HG03342 (cell line): ENCODE data around the gene MOB1A.
"Not testable (repeated sequence)": the region's sequence is repeated elsewhere in the genome, so short reads cannot be mapped to it uniquely, and the experiment has no call there.

Experiments
- ATAC-seq: cut with Tn5 transposase; IDR thresholded peaks from one replicate; pipeline ENCODE4 v1.9.1; 2021; ENCODE audit warnings: mild to moderate bottlenecking, moderate library complexity; ENCODE audit not compliant: unreplicated experiment

Gene MOB1A

DNA sequence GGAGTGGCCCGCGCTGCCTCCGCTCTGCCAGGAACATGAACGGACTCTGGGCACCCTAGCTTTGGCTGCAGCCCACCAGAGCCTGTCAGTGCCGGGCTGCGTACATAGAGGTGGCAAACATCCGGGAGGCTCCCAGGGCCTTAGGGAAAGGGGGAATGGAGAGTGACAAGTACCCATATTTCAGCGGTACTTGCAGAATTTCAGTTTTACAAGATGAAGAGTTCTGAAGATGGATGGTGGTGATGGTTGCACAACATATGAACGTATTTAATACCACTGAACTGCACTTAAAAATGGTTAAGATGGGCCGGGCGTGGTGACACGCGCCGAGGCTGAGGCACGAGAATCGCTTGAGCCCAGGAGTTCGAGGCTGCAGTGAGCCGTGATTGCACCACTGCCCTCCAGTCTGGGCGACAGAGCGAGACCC is 20.6 kb upstream of the MOB1A start:
- ATAC-seq, result no peak

- peak; percentile 82 for ATAC-seq
Measured at GRCh38 chr2:74198461-74199274, 20.0 kb upstream of the MOB1A start, which contains the start of gene MTHFD2. MTHFD2 (plus strand) TSS chr2:74198615; CDS start chr2:74198642, 27 bp downstream.

- ATAC-seq, result no peak
Measured at GRCh38 chr2:74198023-74198460, 19.4 kb upstream of the MOB1A start.

DNA sequence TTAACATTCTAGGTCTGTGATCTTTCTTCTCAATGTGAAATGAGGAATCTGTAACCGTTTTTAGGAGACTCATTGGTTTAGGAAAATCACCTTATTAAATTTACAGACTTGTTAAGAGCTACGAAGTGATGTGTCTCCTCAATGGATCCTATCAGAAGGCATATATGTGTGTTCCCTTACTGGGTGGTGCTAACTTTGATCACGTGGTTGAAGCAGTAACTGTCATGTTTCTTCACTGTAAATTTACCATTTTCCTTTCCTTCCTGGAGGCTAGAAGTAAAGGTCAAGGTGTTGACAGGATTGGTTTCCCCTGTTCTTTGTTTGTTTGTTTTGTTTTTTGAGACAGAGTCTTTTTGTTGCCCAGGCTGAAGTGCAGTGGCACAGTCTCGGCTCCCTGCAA is 18.4 kb upstream of the MOB1A start:
- ATAC-seq, result no peak

DNA sequence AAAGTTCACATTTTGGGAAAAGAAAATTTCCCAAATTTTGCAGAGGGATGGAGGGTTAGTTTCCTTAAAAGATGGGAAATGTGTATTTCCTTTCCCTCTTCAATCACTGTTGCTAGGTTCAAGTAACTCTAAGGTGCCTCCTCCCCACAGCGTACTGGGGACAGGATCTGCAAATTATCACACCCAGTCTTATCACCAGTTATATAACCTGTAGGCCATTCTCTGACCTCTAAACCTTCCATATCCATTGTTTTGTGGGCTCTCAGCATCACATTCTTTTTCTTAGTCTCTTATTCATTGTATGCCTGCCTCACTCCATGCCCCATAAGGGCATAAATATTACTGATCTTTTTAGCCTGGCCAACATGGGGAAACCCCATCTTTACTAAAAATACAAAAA is 16.1 kb upstream of the MOB1A start:
- no peak for ATAC-seq

DNA sequence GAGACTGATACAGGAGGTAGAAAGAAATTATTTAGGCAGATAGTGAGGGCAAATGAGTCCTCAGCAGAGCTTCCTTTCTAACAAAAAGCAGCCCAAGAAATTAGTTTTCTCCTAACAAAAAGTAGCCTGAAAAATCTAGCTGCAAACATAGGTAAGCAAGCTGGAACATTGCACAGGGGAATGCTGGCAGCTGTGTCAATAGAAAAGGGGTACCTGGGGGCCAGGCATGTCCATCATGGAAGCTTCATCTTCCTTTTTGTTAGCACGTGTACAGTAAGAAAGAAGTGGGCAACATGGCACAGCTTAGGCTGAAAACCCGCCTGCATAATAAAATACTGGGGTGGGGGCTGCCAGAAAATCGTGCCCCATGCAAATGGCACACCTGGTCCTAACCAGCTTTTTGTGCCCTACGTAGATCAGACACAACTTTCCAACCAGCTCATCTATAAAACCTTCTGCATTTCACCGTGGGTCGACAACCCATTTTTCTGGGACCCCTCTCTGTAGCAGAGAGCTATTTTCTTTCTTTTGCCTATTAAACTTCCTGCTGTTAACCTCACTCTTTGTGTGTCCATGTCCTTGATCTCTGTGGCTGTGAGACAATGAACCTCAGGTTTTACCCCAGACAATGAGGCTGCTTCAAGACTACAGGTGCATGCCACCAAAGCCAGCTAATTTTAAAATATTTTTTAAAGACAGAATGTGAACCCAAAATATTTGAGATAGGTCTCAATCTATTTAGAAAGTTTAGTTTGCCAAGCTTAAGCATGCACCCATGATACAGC is 13.1 kb upstream of the MOB1A start:
- no peak for ATAC-seq

DNA sequence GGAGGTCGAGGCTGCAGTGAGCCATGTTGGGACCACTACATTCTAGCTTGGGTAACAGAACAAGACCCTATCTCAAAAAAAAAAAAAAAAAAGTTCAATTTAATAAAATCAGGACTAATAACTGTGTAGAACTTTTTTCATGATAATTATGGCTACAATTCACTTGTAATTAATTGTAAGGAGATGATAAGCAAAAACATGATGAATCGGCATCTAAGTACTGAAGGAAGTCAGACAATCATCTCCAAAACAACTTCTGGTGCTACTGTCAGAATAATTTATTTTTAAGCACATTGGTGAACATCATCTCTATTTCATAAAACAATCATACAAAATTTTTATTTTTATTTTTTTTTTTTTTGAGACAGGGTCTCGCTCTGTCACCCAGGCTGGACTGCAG is 10.0 kb upstream of the MOB1A start:
- ATAC-seq, result no peak

- ATAC-seq, result no peak
Measured at GRCh38 chr2:74188018-74188601, 9.4 kb upstream of the MOB1A start.

- ATAC-seq, result not testable (repeated sequence)
Measured at GRCh38 chr2:74186706-74187105, 8.0 kb upstream of the MOB1A start.

DNA sequence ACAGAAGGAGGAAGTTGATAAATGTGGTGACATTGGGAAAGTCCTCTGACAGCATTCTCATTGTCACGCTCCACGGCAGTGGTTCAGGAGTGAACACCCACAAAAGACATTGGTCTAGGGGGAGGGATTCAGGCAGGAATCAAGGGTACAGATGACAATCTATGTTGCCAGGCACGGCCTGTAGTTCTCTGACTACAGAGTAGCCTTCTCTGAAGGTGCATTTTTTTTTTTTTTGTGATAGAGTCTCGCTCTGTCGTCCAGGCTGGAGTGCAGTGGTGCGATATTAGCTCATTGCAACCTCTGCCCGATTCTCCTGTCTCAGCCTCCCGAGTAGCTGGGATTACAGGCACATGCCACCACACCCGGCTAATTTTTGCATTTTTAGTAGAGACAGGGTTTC is 7.4 kb upstream of the MOB1A start:
- peak; percentile 64 for ATAC-seq

DNA sequence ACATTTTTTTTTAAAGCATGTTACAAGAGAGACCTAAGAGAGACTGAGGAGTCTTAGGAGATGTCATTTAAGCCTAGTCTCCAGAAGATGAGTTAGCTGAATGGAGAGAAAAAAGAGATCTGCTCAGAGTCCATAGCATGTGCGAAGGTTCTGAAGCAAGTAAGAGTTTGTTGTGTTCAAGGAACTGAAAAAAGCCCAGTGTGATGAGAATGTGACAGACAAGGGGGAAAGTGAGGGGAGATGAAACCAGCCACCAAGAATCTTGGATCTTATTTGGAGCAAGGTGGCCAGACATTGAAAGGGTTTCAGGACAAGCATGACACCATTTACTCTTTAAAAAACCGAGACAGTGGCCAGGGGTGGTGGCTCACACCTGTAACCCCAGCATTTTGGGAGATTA is 5.2 kb upstream of the MOB1A start:
- no peak for ATAC-seq

DNA sequence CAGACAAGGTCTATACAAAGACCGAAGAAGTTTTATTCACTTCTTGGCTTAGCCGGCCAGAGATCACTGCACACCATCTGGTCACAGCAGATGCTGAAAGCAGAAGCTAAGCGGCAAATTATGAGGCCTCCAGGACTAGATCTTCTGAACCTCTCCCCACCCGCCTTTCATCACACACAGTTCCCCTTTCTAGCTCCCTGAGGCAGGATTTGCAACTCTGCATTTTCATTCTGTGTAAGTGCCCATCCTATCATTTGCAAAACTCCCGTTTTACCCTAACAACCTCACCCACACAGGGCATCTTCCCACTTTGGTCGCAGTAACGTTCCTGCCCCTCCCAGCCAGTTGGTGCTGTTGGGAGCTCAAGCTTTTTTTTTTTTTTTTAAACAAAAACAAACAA is 3.1 kb upstream of the MOB1A start:
- ATAC-seq, result peak; percentile 32

DNA sequence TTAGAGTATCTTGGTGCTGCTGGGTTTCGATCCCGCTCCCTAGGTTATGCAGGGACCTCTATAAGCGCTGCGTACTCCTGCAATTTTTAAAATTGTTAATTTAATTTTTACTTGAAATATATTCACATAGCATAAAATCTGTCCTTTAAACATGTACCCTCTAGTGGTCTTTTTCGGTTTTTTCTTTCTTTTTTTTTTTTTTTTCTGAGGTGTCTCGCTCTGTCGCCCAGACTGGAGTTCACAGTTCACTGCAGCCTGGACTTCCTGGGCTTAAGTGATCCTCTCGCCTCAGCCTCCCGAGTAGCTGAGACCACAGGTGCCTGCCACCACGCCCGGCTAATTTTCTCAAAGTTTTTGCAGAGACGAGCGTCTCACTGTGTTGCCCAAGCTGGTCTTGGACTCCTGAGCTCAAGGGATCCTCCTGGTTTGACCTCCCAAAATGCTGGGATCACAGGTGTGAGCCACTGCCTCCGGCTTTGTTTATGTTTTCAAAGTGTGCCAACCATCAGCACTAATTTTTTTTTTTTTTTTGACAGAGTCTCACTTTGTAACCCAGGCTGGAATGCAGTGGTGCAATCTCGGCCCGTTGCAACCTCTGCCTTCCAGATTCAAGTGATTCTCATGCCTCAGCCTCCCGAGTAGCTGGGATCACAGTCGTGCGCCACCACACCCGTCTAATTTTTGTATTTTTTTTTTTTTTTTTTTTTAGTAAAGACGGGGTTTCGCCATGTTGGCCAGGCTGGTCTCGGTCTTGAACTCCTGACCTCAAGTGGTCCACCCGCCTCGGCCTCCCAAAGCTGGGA is 585 bp upstream of the MOB1A start:
- peak; percentile 18 for ATAC-seq

GRCh38 chr2:74177696-74178095 is 983 bp downstream of the MOB1A start:
- no peak for ATAC-seq

- ATAC-seq, result no peak
Measured at GRCh38 chr2:74174909-74175308, 3.8 kb downstream of the MOB1A start.

GRCh38 chr2:74168739-74169138 is 9.9 kb downstream of the MOB1A start:
- no peak for ATAC-seq

- no peak for ATAC-seq
Measured at GRCh38 chr2:74164761-74165160, 13.9 kb downstream of the MOB1A start.

DNA sequence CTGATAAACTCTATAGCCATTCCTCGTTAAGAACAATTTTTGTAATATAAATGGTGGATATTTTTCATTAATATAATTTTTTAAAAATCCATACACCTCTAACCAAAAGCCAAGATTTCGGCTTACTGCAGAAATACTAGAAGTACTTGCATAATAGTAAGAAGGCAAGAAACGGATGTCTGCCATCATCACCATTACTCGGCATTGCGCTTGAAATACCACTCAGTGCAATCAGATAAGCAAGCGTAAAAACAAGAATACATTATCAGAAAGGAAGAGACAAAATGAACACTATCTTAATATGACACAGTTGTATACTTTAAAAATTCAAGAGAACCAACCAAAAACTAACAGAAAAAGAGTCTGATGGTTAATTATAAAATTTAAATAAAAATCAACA is 15.7 kb downstream of the MOB1A start:
- ATAC-seq, result no peak

GRCh38 chr2:74155830-74156229 is 22.8 kb downstream of the MOB1A start:
- ATAC-seq, result no peak

GRCh38 chr2:74152954-74153353 is 25.7 kb downstream of the MOB1A start:
- ATAC-seq, result no peak
